ENCODE measurements around the gene VSNL1. TPM values are rescaled to one million over a fixed set of nuclear protein-coding genes. Genes with fewer than 3 reads are reported as not detected.

VSNL1 gene
- total and polyA plus RNA-seq, 2 experiments from 2014 or later = 102 to 112 TPM

DNA sequence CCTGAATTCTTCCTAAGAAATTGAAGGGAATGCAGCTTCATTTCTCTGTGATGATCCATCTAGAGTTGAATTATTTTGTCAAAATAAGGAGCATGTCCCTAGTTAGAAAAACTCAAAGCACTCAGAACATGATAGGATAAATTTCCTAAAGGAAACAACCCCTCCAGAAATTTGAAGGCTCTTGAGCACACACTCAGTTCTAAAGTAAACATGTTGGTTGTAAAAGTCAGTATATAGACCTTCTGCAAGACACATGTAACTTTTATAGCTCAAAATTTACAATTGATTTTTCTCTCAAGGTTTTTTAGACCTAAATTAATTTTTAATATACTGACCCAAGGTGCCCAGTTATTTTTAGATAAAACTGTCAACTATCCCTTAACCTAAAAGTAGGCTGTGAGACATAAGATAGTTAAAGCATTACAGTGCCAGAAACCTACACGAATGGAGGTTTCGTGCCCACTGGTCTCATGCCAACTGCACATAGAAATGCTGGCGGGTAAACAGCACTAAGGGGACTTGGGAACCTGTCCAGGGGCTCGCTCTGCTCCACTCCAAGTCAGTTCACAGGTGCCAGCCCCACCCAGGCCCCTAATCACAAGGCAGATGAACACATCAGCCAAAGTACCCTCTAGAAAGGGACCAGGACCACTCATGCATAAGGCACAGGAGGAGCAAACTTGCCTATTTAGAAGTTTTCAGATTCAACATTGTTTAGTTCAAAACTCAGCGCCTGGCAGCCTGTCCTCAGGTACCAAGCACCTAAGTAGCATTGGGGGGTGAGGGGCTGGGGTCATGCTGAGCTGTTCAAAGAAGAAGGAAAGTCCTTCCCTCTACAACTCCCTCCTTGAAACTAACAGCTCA, 106.6 kb downstream of the VSNL1 start:
- Mint-ChIP-seq H3K27ac (no peak overlapping the region), H3K9me3 (no peaks in the 10 kb centered on the region)
- DNase-seq (ENCODE audit: low spot score) = no peak

More for the DNA sequence above, 106.6 kb downstream of the VSNL1 start:
- no peak for TF ChIP-seq STAT1 (IDR thresholded peaks at IDR 0.05; ENCODE audit: unreplicated experiment)
- TF ChIP-seq POLR2AphosphoS5 (IDR thresholded peaks at IDR 0.05; ENCODE audit: low read depth) = no peak
- no peak for TF ChIP-seq NANOG (IDR thresholded peaks at IDR 0.05; ENCODE audit: borderline replicate concordance)
- no peak for TF ChIP-seq EZH2 (IDR thresholded peaks at IDR 0.05; ENCODE audit: low read depth, unreplicated experiment)
- TF ChIP-seq, protein P1, sequence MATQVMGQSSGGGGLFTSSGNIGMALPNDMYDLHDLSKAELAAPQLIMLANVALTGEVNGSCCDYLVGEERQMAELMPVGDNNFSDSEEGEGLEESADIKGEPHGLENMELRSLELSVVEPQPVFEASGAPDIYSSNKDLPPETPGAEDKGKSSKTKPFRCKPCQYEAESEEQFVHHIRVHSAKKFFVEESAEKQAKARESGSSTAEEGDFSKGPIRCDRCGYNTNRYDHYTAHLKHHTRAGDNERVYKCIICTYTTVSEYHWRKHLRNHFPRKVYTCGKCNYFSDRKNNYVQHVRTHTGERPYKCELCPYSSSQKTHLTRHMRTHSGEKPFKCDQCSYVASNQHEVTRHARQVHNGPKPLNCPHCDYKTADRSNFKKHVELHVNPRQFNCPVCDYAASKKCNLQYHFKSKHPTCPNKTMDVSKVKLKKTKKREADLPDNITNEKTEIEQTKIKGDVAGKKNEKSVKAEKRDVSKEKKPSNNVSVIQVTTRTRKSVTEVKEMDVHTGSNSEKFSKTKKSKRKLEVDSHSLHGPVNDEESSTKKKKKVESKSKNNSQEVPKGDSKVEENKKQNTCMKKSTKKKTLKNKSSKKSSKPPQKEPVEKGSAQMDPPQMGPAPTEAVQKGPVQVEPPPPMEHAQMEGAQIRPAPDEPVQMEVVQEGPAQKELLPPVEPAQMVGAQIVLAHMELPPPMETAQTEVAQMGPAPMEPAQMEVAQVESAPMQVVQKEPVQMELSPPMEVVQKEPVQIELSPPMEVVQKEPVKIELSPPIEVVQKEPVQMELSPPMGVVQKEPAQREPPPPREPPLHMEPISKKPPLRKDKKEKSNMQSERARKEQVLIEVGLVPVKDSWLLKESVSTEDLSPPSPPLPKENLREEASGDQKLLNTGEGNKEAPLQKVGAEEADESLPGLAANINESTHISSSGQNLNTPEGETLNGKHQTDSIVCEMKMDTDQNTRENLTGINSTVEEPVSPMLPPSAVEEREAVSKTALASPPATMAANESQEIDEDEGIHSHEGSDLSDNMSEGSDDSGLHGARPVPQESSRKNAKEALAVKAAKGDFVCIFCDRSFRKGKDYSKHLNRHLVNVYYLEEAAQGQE (IDR thresholded peaks at IDR 0.05; ENCODE audit: unreplicated experiment) = no peak
- TF ChIP-seq, protein P2, sequence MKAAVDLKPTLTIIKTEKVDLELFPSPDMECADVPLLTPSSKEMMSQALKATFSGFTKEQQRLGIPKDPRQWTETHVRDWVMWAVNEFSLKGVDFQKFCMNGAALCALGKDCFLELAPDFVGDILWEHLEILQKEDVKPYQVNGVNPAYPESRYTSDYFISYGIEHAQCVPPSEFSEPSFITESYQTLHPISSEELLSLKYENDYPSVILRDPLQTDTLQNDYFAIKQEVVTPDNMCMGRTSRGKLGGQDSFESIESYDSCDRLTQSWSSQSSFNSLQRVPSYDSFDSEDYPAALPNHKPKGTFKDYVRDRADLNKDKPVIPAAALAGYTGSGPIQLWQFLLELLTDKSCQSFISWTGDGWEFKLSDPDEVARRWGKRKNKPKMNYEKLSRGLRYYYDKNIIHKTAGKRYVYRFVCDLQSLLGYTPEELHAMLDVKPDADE (IDR thresholded peaks at IDR 0.05) = no peak
- TF ChIP-seq ZNF331 (CRISPR knock-in tag; IDR thresholded peaks at IDR 0.05; ENCODE audit: low read depth) = no peak
- TF ChIP-seq CREB1 (CRISPR knock-in tag; IDR thresholded peaks at IDR 0.05; ENCODE audit: low read depth) = no peak
- no peak for TF ChIP-seq ZNF114 (CRISPR knock-in tag; IDR thresholded peaks at IDR 0.05)
- no peak for TF ChIP-seq JUNB (IDR thresholded peaks at IDR 0.05; ENCODE audit: unreplicated experiment)
- no peak for TF ChIP-seq EZH2phosphoT487 (IDR thresholded peaks at IDR 0.05; ENCODE audit: unreplicated experiment)
- TF ChIP-seq, protein P3, sequence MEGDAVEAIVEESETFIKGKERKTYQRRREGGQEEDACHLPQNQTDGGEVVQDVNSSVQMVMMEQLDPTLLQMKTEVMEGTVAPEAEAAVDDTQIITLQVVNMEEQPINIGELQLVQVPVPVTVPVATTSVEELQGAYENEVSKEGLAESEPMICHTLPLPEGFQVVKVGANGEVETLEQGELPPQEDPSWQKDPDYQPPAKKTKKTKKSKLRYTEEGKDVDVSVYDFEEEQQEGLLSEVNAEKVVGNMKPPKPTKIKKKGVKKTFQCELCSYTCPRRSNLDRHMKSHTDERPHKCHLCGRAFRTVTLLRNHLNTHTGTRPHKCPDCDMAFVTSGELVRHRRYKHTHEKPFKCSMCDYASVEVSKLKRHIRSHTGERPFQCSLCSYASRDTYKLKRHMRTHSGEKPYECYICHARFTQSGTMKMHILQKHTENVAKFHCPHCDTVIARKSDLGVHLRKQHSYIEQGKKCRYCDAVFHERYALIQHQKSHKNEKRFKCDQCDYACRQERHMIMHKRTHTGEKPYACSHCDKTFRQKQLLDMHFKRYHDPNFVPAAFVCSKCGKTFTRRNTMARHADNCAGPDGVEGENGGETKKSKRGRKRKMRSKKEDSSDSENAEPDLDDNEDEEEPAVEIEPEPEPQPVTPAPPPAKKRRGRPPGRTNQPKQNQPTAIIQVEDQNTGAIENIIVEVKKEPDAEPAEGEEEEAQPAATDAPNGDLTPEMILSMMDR (conservative IDR thresholded peaks at IDR 0.05; ENCODE audit: low read depth in 2 of 2) = no peak
- TF ChIP-seq, protein P4, sequence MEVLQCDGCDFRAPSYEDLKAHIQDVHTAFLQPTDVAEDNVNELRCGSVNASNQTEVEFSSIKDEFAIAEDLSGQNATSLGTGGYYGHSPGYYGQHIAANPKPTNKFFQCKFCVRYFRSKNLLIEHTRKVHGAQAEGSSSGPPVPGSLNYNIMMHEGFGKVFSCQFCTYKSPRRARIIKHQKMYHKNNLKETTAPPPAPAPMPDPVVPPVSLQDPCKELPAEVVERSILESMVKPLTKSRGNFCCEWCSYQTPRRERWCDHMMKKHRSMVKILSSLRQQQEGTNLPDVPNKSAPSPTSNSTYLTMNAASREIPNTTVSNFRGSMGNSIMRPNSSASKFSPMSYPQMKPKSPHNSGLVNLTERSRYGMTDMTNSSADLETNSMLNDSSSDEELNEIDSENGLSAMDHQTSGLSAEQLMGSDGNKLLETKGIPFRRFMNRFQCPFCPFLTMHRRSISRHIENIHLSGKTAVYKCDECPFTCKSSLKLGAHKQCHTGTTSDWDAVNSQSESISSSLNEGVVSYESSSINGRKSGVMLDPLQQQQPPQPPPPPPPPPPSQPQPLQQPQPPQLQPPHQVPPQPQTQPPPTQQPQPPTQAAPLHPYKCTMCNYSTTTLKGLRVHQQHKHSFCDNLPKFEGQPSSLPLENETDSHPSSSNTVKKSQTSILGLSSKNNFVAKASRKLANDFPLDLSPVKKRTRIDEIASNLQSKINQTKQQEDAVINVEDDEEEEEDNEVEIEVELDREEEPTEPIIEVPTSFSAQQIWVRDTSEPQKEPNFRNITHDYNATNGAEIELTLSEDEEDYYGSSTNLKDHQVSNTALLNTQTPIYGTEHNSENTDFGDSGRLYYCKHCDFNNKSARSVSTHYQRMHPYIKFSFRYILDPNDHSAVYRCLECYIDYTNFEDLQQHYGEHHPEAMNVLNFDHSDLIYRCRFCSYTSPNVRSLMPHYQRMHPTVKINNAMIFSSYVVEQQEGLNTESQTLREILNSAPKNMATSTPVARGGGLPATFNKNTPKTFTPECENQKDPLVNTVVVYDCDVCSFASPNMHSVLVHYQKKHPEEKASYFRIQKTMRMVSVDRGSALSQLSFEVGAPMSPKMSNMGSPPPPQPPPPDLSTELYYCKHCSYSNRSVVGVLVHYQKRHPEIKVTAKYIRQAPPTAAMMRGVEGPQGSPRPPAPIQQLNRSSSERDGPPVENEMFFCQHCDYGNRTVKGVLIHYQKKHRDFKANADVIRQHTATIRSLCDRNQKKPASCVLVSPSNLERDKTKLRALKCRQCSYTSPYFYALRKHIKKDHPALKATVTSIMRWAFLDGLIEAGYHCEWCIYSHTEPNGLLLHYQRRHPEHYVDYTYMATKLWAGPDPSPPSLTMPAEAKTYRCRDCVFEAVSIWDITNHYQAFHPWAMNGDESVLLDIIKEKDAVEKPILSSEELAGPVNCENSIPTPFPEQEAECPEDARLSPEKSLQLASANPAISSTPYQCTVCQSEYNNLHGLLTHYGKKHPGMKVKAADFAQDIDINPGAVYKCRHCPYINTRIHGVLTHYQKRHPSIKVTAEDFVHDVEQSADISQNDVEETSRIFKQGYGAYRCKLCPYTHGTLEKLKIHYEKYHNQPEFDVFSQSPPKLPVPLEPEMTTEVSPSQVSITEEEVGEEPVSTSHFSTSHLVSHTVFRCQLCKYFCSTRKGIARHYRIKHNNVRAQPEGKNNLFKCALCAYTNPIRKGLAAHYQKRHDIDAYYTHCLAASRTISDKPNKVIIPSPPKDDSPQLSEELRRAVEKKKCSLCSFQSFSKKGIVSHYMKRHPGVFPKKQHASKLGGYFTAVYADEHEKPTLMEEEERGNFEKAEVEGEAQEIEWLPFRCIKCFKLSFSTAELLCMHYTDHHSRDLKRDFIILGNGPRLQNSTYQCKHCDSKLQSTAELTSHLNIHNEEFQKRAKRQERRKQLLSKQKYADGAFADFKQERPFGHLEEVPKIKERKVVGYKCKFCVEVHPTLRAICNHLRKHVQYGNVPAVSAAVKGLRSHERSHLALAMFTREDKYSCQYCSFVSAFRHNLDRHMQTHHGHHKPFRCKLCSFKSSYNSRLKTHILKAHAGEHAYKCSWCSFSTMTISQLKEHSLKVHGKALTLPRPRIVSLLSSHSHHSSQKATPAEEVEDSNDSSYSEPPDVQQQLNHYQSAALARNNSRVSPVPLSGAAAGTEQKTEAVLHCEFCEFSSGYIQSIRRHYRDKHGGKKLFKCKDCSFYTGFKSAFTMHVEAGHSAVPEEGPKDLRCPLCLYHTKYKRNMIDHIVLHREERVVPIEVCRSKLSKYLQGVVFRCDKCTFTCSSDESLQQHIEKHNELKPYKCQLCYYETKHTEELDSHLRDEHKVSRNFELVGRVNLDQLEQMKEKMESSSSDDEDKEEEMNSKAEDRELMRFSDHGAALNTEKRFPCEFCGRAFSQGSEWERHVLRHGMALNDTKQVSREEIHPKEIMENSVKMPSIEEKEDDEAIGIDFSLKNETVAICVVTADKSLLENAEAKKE (CRISPR knock-in tag; IDR thresholded peaks at IDR 0.05) = no peak
- Mint-ChIP-seq H3K4me3 (no peak overlapping the region), H3K4me1 (peaks cover 36% of the 10 kb centered on the region), H3K27me3 (ENCODE audit: insufficient read depth, low read depth, poor library complexity) (peaks cover 4% of the 10 kb centered on the region), H3K36me3 (ENCODE audit: low read depth) (peaks cover 41% of the 10 kb centered on the region)
- H3K27me3 ChIP-seq (ENCODE audit: insufficient read depth) = no peaks in the 10 kb centered on the region
- H2AFZ ChIP-seq = no peak overlapping the region
- ATAC-seq = no peak
- peaks cover 25% of the 10 kb centered on the region for H4K20me1 ChIP-seq (replicated peaks; ENCODE audit: insufficient read depth)
- 0 out of 2 replicates have a peak, but pooled peaks cover 6% of the 10 kb centered on the region for H3K9me2 ChIP-seq (ENCODE audit: insufficient read depth)
- peaks cover 14% of the 10 kb centered on the region; the same call in 1 of the 2 replicates for H3K4me1 ChIP-seq (ENCODE audit: insufficient read depth)
- H3K4me3 ChIP-seq = no peak overlapping the region
- peaks cover 4% of the 10 kb centered on the region; the same call in 1 of the 2 replicates for H3K36me3 ChIP-seq (ENCODE audit: insufficient read depth)
- H3K79me2 ChIP-seq (replicated peaks; ENCODE audit: insufficient read depth) = peaks cover 3% of the 10 kb centered on the region; the same call in 1 of the 2 replicates
- H3F3A ChIP-seq (replicated peaks; ENCODE audit: low read depth) = no peaks in the 10 kb centered on the region
- no peak overlapping the region for H3K27ac ChIP-seq (ENCODE audit: low read depth)
- H3K4me2 ChIP-seq = no peak overlapping the region

Measured in GM23338 (cell line).